ENCODE measurements around the gene COL27A1.

COL27A1 gene

DNA sequence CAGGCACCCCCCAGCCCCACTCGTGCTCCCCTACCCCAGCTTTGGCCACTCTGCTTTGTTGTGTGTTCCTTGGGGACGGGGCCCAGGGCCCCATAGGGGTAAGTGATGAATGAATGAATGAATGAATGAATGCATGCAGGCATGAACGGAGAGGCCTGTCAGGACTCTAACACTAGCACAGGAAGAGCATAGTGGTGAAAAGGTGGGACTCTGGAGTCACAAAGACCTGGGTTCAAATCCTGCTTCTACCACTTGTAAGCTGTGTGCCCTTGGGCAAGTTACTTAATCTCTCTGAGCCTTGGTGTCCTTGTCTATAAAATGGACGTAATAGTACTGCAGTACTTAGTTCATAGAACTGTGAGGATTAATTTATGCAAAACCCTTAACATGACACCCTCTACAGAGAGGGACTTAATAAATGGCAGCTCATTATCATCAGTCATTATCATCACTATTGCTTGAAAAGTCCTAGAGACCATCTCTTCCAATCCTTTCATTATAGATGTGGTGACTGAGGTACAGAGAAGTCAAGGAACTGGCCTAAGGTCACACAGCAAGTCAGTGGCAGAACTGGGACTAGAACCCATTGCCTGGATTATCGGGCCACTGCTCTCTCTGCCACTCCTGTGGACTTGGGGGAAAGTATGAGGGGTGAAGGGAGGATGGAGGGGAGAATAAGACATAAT lies 187.6 kb downstream of the COL27A1 start:
- Histone ChIP-seq H3K4me1 (ENCODE audit: control insufficient read depth, insufficient read depth, low read length) (no peaks in the 10 kb centered on the region), H3K36me3 (ENCODE audit: control insufficient read depth in 2 of 2, insufficient read depth in 1 of 2, low read length in 2 of 2) (no peaks in the 10 kb centered on the region), H3K27ac (ENCODE audit: extremely low read depth, low read depth, low read length) (no peak overlapping the region), H3K9me3 (ENCODE audit: control insufficient read depth, insufficient read depth, low read depth, low read length) (no peaks in the 10 kb centered on the region), H3K4me3 (ENCODE audit: low read depth, low read length) (no peak overlapping the region)
- POLR2A ChIA-PET: no interaction called here
- peak; percentile 43; the same call in 1 of the 2 replicates for TF ChIP-seq ZNF768 (tag by site-specific recombination; IDR thresholded peaks at IDR 0.05)
- TF ChIP-seq, protein P1, sequence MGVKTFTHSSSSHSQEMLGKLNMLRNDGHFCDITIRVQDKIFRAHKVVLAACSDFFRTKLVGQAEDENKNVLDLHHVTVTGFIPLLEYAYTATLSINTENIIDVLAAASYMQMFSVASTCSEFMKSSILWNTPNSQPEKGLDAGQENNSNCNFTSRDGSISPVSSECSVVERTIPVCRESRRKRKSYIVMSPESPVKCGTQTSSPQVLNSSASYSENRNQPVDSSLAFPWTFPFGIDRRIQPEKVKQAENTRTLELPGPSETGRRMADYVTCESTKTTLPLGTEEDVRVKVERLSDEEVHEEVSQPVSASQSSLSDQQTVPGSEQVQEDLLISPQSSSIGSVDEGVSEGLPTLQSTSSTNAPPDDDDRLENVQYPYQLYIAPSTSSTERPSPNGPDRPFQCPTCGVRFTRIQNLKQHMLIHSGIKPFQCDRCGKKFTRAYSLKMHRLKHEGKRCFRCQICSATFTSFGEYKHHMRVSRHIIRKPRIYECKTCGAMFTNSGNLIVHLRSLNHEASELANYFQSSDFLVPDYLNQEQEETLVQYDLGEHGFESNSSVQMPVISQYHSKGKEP (tag by site-specific recombination; IDR thresholded peaks at IDR 0.05): no peak
- CTCF ChIA-PET: no interaction called here

DNA sequence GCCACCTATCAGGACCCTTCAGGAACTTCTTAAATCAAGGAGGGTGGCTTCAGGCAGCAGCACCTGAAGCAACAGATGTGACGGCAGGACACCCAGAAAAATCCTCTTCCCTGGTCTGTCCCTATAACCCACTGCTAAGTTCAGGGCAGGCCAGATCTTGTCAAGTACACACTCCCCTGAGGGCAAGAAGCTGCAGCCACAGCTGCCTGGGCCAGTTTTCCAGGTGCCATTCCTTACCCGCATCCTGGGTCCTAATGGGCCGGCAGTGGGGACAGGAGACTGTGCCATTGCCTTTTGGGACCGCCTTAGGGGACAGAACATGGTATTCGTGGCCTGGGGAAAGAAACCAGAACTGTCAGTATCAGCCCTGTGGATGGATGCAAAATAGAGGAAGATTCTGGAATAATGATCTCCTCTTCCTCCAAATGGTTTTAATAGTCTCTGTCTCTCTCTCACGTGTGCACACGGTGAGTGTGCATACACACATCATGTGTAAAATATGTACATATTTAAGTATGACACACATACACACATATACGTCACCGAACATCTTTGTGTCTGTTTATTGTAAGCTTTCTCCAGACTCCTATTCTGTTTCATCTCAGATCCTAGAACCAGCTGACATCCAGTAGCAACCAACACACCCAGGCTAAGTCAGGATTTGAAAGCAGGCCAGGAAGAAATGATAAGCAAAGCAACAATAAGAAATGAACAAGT lies 188.3 kb downstream of the COL27A1 start:
- Histone ChIP-seq H3K9me3 (ENCODE audit: control insufficient read depth, insufficient read depth, low read depth, low read length) (no peaks in the 10 kb centered on the region), H3K4me1 (ENCODE audit: control insufficient read depth, insufficient read depth, low read length) (peaks cover 4% of the 10 kb centered on the region; the same call in 1 of the 2 replicates), H3K36me3 (ENCODE audit: control insufficient read depth in 2 of 2, insufficient read depth in 1 of 2, low read length in 2 of 2) (no peaks in the 10 kb centered on the region), H3K4me3 (ENCODE audit: low read depth, low read length) (no peak overlapping the region), H3K27ac (ENCODE audit: extremely low read depth, low read depth, low read length) (no peak overlapping the region)
- ChIA-PET POLR2A (no interaction called here), CTCF (interaction anchor here (0.5 kb wide), 1 partner anchor 20 kb away, joined by 3 read pairs; no protein-coding TSS in a partner anchor)
- no peak for TF ChIP-seq SETDB1 (IDR thresholded peaks at IDR 0.05; ENCODE audit: insufficient read length, low read length)

DNA sequence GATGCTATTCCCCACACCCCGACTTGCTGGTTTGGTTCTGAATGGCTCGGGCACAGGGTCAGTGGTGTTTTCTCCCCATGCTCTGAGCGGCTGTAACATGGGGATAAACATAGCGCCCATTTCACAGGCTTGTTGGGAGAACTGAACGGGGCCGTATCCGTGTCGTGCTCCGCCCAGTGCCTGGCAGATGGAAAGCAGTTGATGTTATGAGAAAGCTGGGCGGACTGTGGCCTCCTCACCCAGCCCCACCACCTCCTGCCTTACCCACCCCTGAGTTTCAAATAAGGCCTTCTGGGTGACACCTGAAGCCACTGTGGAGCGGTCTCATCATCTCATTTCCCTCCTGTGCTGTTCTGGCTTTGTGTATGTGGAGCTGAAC lies 188.8 kb downstream of the COL27A1 start:
- Histone ChIP-seq H3K9me3 (ENCODE audit: control insufficient read depth, insufficient read depth, low read depth, low read length) (no peaks in the 10 kb centered on the region), H3K4me1 (ENCODE audit: control insufficient read depth, insufficient read depth, low read length) (peaks cover 6% of the 10 kb centered on the region), H3K36me3 (ENCODE audit: control insufficient read depth in 2 of 2, insufficient read depth in 1 of 2, low read length in 2 of 2) (no peaks in the 10 kb centered on the region), H3K27ac (ENCODE audit: extremely low read depth, low read depth, low read length) (no peak overlapping the region), H3K4me3 (ENCODE audit: low read depth, low read length) (no peak overlapping the region)
- CTCF ChIA-PET: interaction anchor here (0.6 to 1.1 kb wide), 4 partner anchors 28 to 335 kb away, joined by 3 to 5 read pairs (median 4); no protein-coding TSS in a partner anchor
- TF ChIP-seq ZNF768 (tag by site-specific recombination; IDR thresholded peaks at IDR 0.05) (no peak), ZNF335 (tag by site-specific recombination; conservative IDR thresholded peaks at IDR 0.05) (no peak)
- TF ChIP-seq, protein P2, sequence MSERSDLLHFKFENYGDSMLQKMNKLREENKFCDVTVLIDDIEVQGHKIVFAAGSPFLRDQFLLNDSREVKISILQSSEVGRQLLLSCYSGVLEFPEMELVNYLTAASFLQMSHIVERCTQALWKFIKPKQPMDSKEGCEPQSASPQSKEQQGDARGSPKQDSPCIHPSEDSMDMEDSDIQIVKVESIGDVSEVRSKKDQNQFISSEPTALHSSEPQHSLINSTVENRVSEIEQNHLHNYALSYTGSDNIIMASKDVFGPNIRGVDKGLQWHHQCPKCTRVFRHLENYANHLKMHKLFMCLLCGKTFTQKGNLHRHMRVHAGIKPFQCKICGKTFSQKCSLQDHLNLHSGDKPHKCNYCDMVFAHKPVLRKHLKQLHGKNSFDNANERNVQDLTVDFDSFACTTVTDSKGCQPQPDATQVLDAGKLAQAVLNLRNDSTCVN (tag by site-specific recombination; optimal IDR thresholded peaks at IDR 0.05): no peak
- TF ChIP-seq, protein P3, sequence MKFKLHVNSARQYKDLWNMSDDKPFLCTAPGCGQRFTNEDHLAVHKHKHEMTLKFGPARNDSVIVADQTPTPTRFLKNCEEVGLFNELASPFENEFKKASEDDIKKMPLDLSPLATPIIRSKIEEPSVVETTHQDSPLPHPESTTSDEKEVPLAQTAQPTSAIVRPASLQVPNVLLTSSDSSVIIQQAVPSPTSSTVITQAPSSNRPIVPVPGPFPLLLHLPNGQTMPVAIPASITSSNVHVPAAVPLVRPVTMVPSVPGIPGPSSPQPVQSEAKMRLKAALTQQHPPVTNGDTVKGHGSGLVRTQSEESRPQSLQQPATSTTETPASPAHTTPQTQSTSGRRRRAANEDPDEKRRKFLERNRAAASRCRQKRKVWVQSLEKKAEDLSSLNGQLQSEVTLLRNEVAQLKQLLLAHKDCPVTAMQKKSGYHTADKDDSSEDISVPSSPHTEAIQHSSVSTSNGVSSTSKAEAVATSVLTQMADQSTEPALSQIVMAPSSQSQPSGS (tag by site-specific recombination; IDR thresholded peaks at IDR 0.05; ENCODE audit: low read depth): no peak
- POLR2A ChIA-PET: no interaction called here

DNA sequence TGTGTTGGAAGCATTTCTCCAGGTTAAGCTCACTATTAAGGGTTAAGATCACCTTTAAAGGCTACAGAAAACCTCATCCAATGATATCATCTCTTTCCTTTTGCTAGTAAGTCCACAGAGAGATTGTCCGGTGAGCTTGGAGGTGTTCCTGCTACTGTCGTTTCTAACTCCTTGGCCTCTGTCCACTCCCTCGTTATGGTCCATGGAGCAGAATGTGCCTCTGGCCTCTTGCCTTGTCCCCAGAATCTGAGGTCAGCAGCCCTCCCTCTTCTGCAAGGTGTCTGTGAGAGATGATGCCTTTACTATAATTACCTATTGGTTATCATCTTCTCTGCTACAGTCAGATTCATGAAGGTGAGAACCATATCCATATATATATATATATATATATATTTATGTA lies 189.4 kb downstream of the COL27A1 start:
- ChIA-PET POLR2A (no interaction called here), CTCF (interaction anchor here (0.6 to 1.1 kb wide), 4 partner anchors 29 to 336 kb away, joined by 3 to 5 read pairs (median 4); no protein-coding TSS in a partner anchor)
- H3K27ac ChIP-seq (ENCODE audit: extremely low read depth, low read depth, low read length): no peak overlapping the region
- H3K36me3 ChIP-seq (ENCODE audit: control insufficient read depth in 2 of 2, insufficient read depth in 1 of 2, low read length in 2 of 2): no peaks in the 10 kb centered on the region
- peaks cover 8% of the 10 kb centered on the region for H3K4me1 ChIP-seq (ENCODE audit: control insufficient read depth, insufficient read depth, low read length)
- no peaks in the 10 kb centered on the region for H3K9me3 ChIP-seq (ENCODE audit: control insufficient read depth, insufficient read depth, low read depth, low read length)
- no peak overlapping the region for H3K4me3 ChIP-seq (ENCODE audit: low read depth, low read length)
- no peak for TF ChIP-seq SALL2 (tag by site-specific recombination; IDR thresholded peaks at IDR 0.05; ENCODE audit: borderline replicate concordance)
- TF ChIP-seq ZNF274 (IDR thresholded peaks at IDR 0.05; ENCODE audit: low read length): no peak
- TF ChIP-seq ZNF274 (tag by site-specific recombination; IDR thresholded peaks at IDR 0.05; ENCODE audit: borderline replicate concordance): no peak
- TF ChIP-seq, protein P4, sequence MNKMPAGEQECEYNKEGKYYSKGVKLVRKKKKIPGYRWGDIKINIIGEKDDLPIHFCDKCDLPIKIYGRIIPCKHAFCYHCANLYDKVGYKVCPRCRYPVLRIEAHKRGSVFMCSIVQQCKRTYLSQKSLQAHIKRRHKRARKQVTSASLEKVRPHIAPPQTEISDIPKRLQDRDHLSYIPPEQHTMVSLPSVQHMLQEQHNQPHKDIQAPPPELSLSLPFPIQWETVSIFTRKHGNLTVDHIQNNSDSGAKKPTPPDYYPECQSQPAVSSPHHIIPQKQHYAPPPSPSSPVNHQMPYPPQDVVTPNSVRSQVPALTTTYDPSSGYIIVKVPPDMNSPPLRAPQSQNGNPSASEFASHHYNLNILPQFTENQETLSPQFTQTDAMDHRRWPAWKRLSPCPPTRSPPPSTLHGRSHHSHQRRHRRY (tag by site-specific recombination; IDR thresholded peaks at IDR 0.05): no peak
- TF ChIP-seq ZNF785 (tag by site-specific recombination; IDR thresholded peaks at IDR 0.05): no peak
- no peak for TF ChIP-seq ZSCAN30 (tag by site-specific recombination; IDR thresholded peaks at IDR 0.05)
- no peak for TF ChIP-seq ZNF48 (tag by site-specific recombination; IDR thresholded peaks at IDR 0.05)
- no peak for TF ChIP-seq ZNF610 (tag by site-specific recombination; IDR thresholded peaks at IDR 0.05; ENCODE audit: borderline replicate concordance)
- TF ChIP-seq OVOL3 (tag by site-specific recombination; IDR thresholded peaks at IDR 0.05): no peak
- TF ChIP-seq, protein P5, sequence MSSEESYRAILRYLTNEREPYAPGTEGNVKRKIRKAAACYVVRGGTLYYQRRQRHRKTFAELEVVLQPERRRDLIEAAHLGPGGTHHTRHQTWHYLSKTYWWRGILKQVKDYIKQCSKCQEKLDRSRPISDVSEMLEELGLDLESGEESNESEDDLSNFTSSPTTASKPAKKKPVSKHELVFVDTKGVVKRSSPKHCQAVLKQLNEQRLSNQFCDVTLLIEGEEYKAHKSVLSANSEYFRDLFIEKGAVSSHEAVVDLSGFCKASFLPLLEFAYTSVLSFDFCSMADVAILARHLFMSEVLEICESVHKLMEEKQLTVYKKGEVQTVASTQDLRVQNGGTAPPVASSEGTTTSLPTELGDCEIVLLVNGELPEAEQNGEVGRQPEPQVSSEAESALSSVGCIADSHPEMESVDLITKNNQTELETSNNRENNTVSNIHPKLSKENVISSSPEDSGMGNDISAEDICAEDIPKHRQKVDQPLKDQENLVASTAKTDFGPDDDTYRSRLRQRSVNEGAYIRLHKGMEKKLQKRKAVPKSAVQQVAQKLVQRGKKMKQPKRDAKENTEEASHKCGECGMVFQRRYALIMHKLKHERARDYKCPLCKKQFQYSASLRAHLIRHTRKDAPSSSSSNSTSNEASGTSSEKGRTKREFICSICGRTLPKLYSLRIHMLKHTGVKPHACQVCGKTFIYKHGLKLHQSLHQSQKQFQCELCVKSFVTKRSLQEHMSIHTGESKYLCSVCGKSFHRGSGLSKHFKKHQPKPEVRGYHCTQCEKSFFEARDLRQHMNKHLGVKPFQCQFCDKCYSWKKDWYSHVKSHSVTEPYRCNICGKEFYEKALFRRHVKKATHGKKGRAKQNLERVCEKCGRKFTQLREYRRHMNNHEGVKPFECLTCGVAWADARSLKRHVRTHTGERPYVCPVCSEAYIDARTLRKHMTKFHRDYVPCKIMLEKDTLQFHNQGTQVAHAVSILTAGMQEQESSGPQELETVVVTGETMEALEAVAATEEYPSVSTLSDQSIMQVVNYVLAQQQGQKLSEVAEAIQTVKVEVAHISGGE (tag by site-specific recombination; conservative IDR thresholded peaks at IDR 0.05; ENCODE audit: low read depth): no peak

Measured in HEK293 (cell line).